GM21447 (cell line): ENCODE data around the gene RBBP6.

Source experiments
- ATAC-seq: cut with Tn5 transposase; IDR thresholded peaks from one replicate; pipeline ENCODE4 v1.9.1; 2021; ENCODE audit not compliant: unreplicated experiment

Gene RBBP6

DNA sequence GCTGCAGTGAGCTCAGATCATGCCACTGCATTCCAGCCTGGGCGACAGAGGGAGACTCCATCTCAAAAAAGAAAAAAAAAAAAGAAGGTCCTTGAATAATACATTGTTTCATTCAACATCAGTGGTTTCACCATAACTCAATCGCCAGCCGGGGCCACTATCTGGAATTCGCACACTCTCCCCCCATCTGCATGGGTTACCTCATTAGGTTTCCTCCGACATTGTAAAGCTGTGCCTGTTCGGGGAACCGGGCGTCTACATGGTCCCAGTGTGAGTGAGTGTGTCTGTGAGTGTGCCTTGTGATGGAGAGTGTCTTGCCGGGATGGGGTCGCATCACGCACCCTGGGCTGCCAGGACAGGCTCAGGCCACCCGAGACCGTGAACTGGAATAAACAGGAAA, 16.6 kb upstream of the RBBP6 start:
- ATAC-seq: no peak

DNA sequence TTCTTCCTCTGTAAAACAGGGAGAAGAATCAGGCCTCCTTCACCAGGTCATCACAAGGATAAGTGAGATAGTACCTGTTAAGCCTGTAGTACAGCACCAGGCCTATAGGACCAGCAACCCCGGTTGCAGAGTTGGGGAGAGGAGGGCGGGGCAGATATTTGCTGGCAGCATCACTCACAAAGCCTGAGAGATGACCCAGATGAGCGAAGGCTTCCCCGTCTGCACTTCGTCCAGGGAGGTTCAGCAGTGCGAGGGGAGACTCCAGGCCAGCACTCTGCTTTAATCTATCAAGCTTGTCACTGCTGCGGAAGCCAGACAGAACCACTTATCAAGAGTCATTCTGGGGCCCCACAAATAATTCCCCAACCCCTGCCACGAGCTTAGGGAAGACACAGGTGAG, 15.8 kb upstream of the RBBP6 start:
- ATAC-seq: no peak

DNA sequence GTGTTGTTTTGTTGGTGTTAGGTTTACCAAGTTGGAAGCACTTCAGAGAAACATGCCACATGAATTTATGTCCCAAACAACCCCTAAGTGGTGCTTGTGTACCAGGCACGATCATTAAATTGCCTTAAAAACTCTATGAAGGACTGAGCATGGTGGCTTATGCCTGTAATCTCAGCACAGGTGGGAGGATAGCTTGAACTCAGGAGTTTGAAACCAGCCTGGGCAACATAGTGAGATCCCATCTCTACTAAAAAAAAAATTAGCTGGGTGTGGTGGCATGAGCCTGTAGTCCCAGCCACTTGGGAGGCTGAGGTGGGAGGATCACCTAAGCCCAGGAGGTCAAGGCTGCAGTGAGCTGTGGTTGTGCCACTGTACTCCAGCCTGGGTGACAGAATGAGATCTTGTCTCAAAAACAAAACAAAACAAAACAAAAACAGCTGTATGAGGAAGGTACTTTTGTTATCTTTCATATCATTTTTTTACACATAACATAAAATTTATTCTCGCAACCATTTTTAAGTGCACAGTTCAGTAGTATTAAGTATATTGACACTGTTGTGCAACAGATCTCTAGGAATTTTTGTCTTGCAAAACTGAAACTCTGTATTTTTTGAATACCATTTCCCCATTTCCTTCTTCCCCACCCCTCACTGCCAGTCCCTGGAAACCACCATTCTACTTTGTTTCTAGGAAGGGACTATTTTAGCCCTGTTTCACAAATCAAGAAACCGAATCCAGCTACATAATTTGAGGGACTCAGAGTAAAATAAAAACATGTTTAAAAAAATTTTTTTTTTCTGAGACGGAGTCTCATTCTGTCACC, 14.3 kb upstream of the RBBP6 start:
- no peak for ATAC-seq

DNA sequence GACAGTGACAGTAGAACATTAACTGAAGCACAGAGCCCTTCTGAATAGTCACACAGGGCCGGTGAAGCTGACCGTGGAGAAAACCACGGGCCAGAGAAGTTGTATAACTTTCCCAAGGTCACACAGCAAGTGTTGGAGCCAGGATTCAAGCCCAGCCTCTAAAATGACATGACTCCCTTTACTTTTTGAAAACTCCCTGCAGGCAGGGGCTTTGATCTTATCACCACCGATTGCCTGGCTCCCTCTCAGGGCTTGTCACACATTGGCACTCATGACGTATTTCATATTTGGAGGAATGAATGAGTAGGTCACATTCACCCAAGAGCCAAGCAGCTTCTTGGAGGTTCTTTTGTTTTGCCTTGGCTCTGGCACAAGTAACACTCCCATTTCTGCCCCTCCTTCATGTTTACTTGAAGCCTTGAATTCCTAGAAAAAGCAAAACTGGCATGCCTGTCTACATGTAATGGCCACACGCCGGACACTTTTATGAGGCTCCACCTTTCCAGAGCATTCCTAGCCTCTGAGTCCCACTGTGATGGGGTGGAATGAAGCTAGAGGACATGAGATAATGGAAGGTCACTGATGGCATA, 13.3 kb upstream of the RBBP6 start:
- ATAC-seq: no peak

DNA sequence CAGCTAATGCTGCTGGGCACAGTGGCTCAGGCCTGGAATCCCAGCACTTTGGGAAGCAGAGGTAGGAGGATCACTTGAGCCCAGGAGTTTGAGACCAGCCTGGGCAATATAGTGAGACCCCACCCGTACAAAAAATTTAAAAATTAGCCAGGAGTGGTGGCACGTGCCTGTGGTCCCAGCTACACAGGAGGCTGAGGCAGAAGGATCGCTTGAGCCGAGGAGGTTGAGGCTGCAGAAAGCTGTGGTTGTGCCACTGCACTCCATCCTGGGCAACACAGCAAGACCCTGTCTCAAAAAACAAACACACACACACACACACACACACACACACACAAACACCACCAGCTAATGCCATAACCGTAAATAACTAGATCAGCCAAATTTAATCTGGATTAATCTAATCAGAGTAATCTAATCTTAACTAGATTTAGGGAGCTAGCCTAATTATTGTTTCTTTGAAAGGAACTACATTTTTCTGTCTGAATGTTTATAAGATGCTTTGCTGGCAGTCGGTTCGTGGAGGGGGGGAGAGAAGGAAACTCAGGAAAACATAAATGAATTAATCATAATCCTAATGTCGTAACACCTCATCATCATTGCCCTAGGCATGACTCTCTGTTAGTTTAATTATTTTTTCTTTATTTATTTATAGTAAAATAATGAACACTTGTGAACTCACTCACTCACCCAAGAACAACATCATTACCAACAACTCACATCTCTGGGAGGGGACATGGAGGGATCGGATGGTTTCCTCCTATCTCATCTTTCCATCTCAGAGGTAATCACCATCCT, 12.5 kb upstream of the RBBP6 start:
- no peak for ATAC-seq

DNA sequence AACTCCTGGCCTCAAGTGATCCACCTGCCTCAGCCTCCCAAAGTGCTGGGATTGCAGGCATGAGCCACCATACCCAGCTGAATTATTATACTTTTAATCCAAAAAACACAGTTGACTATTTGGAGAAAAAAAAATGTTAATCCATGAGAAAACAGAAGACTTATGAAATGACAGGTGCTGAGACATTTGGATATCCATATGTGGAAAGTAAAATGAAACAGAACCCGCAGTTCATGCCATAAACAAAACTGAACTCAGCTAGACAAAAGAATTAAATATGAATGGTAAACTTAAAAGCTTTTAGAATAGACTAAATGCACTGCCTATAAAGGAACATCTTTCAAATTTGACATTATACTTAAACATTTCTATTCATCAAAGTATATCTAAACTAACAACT, 8.2 kb upstream of the RBBP6 start:
- ATAC-seq: no peak

DNA sequence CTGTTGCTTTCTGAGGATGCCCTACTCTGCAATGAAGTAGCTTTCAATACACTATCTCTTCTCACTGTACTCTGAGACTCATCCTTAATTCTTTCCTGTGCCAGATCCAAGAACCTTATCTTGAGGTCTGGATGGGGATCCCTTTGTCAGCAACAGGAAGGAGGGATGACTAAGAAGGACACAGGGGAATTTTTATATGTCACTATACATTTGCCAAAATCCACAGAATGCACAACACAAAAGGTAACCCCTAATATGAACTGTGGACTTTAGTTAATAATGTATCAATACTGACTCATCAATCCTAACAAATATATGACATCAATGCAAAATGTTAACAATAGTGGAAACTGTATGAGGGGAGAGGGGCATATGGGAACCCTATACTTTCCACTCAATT, 4.7 kb upstream of the RBBP6 start:
- ATAC-seq: no peak

DNA sequence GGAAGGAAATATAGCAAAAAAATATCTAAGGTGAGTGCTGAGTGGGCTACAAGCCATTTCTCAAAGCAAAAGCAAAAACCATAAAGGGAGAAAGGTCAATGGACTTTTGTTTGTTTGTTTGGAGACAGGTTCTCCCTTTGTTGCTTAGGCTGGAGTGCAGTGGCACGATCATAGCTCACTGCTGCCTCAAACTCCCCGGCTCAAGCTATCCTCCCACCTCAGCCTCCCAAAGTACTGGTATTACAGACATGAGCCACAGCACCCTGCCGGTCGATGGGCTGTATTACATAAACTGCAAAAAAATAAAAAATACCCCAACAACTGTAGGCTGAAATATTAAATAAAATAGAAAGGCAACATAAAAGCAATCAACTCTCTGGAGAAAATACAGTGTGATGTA, 3.5 kb upstream of the RBBP6 start:
- no peak for ATAC-seq

DNA sequence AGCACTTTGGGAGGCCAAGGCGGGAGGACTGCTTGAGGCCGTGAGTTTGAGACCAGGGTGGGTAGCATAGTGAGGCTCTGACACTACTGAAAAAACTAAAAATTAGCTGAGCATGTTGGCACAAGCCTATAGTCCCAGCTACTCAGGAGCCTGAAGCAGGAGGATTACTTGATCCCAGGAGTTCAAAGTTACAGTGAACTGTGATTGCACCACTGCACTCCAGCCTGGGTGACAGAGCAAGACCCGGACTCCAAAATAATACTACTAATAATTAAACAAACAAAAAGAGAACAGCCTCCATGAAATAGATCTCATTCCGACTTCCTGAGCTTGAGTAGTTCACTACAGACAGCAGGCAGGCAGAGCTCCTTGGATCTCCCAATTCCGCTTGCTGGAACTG, 2.7 kb upstream of the RBBP6 start:
- no peak for ATAC-seq

DNA sequence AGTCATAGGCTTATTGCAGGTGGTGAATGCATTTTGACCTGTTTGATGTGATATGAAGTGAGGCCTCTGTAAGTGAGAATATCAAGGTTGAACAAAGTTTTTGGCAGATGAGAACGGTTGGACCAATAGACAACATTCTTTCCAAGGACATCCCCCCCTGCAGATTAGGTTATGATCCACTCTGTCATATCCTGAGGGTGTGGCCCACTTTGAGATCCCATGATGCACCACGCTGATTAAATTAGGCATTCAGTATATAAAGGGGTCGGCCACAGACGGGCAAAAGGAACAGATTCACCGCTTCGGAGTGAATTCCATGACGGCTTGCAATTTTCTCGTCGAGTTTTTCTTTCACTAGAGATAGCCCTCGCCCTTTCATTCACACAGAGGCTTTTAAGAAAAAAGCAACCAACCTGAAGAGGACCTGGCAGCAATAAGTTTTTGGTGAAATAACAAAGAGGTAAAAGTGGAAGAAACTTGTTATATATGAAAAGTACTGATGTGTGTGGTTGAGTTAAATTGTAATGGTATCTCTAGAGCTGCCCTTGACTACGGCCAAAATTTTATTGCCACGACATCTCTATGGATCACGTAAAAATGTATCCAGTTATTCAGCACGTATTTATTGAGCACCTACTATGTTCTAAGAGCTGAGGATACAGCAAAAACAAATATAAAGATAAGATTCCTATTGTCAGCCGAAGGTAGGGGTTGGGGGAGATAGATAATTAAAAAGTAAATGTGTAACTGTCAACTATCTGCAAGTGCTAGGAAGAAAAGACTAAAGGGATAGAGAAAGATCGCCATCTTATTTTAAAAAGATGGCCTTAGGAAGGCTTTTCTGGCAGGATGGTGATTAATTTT, 1.7 kb upstream of the RBBP6 start:
- no peak for ATAC-seq

DNA sequence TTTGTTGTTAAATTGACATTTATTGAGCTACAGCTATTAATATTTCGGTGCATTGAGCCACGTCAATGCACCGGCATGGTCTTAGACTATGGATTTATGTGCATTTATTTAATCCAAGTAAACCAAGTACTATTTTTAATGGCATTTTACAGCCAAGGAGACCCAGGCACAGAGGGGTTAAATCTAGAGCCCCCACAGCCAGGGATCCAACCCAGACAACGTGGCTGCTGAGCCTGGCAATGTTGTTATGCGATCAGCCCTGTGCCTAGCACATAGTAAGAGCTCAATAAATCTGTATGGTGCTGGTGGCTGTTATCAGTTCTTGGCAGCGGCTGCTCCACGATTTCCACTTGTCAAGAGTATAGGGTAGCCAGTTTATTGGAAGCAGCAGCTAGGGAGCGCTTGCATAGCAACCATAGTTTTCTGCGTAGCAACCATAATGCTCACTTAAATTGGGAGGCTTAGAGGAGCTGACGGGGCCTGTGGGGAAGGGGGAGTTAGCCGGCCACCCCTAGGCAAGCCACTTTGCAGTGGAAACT, 541 bp upstream of the RBBP6 start:
- peak; percentile 32 for ATAC-seq

DNA sequence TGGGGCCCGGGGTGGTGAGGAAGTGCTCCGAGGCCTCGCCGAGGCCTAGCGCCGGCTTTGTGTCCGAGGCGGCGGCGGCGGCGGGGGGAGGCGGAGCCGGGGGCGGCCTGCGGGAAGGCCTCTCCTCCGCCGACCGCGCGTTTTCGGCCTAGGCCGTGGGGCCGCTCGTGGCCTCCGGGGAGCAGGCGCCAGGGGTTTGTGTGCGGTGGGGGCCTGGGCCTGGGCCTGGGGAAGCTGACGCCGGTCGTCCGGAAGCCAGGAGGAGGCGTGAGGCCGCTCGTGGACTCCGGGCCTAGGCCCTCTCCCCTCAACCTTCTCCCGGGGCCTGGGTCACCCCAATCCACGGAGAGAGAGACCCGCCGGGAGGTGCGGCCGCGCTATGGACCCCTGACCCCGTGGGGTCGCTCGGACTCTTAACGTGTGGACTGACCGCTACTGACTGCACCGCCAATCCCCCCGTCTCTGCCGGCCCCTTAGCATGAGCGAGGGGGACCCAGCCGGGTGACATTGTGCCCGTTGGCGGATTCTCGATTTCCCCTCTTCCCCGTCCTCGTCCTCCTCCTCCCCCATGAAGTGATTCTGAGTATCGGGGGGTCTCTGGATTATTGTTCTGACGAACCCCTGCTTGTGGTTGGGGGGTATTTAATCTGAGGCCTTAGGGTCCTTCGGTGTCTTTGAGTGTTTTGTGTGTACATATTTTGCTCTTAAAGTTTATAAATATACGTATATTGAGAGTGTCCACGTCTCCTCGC, 660 bp downstream of the RBBP6 start:
- peak; percentile 40 for ATAC-seq

DNA sequence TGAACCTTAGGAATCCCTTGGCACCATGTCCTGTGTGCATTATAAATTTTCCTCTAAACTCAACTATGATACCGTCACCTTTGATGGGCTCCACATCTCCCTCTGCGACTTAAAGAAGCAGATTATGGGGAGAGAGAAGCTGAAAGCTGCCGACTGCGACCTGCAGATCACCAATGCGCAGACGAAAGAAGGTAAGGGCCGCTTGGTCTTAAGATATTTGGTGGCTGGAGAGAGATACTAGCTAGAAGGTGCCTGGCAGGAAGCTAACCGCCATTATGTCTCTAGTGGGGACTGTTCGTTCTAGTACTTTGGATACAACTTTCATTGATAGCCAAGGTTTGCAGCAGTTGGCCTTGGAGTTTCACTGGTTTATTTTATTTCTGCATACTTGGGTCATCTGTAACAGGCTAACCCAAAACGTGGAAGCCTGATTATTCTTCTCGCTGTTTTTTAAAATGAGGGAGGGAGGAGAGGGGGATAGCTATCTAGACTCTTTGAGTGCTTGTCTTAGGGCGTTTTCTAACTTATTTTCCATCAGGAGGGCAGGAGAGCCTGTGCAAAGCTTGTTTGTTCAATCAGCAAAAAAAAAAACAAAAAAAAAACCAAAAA, 1.3 kb downstream of the RBBP6 start:
- no peak for ATAC-seq

DNA sequence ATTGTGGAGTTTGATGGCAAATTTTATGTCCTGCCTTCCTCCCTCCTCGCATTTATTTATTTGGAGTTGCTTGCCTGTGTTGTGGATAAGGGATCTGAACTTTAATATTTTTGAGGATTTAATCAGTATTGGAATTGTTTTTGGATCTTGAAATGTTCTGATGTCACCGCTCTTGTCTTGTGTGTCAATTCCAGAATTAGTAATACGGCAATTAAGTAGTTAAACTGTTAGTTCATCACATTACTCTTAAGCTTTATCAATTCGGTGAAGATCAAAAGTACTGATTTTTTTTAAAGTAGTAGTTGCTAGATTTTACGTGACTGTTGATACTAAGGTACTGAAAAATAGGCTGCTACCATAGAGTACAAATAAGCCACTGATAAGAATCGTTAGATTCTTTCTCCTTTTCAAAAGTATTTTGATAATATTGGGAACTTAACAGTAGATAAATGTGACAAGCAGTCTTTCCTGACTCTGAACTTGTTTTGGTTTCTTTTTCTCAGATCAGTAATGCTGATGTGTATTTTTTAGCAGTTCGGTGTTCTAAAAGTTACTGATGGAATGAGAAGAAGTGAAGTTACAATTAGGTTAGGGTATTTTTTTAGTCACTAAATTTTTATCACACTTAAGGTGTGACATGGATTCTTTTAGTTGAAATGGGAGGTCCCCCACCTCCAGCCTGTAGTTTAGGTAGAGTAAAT, 2.0 kb downstream of the RBBP6 start:
- ATAC-seq: no peak

DNA sequence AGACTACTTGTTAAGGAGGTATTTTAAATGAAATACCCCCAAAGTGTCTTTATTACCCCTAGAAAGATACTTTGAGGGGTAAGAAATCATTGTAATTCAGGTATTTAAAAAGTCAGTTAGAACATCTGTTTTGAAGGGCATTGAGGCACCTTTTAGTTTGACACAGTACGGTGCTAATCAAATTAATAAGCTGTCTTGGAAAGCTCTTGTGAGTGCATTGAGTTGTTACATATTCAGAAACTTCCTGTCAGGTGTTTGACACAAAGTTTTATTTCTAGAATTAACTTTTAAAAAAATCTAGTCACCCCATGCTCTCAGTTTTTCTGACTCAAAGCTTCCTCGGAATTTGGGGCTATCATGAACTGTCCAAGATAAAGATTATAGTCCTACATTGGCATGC, 4.6 kb downstream of the RBBP6 start:
- no peak for ATAC-seq

DNA sequence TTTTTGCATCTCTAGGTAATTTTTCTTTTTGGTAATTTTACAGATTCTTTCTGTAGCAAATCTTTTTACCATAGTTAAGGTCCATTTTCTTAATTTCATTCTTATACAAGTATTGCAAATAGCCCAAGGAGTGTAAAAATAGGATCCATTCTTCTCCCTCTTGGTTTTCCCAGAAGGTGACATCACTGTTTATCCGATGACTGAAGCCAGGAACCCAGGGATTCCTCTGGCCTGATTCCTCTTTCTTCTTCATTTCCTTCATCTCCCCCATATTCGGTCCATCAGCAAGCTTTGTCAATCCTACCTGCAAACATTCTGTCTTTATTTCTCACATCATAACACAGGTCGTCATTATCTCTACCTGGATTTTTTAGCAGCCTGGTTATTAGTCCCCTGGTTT, 5.3 kb downstream of the RBBP6 start:
- ATAC-seq: no peak

DNA sequence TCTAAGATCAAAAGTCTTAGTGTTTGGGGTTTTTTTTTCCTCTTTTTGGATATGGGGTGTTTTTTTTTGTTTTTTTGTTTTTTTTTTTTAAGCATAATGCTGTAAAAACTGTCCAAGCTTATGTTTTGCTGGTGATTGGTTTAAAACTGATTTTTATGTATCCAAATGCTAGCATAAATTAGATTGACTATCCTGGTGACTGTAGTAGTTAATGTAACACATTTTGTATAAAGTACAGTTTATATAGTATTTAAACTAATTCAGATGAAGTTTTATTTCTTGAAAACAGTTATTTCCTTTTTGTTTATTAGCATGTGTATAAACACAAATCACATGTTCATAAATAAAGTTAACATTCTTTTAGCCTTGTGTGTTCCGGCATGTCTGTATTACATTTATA, 10.9 kb downstream of the RBBP6 start:
- no peak for ATAC-seq

DNA sequence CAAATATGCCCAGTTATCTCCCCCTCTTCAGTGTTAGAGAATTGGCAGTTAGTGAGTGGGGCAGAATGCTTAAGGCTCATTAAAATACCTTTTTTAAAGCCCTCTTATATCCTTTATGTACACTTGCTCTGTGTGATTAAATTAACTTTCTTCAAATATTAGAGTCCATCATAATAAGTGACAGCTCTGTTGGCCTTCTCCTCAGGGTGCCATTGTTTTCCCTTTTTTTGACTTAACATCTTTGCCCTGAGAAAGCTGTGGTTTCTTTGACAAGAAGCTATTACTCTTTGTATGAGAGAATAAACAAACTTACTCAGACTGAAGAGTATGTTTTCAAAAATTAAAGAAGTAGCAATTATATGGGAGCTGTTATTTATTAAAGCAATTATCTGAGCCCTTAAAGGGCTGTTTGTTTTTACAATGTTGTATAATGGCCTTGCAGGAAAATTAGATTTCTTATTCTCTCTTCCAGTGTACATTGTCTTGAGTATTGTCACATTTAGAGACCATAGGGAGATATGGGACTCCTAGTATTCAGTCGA, 13.4 kb downstream of the RBBP6 start:
- no peak for ATAC-seq

DNA sequence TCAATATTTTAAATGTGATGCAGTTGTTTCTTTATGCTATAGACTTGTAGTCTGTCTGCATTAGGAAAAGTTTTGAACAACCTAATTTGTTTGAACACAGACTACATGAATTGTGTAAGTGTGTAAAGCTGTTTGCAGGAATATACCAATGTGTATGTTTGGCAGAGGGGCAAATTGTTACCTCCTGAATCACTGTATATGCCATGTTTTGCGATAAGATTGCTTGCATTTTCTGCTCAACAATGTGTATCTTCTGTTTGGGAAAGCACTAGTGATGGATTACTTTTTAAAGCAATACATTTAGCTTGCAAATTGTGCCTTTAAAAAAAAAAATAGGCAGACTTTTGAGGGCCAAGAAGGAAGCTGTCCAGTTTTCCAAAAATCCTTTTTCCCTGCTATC, 14.6 kb downstream of the RBBP6 start:
- ATAC-seq: no peak
